Measurements from ENCODE around the gene AMPD3. TPM values are rescaled to one million over a fixed set of nuclear protein-coding genes. Genes with fewer than 3 reads are reported as not detected.

AMPD3 gene
- total and polyA plus RNA-seq, 2 donors (not counting 3 experiments of a cell fraction or from before 2014, with no cell fraction given), result 1.4 to 2.5 TPM

DNA sequence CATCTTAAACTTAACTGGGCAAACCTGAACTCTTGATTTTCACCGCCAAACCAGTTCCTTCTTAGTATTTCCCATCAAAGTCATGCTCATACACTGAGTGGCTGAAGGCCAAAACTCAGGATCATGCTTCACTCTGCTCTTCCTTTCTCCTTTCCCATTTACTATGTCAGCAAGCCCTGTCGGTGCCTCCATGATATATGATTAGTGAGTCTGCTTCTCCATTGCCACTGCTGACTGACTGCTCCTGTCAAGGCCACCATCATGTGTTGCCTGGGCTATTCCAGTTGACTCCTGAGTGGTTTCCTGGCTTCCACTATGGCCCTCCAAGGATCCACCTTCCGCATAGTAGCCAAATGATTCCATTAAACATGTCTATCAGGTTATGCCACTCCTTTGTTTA lies 42.8 kb upstream of the AMPD3 start:
- H3K4me1 ChIP-seq (ENCODE audit: control insufficient read depth, extremely low read depth, insufficient read depth, low read length), result peaks cover 18% of the 10 kb centered on the region
- no peak overlapping the region for H3K9ac ChIP-seq (replicated peaks; ENCODE audit: extremely low read depth, insufficient read depth, low read length)
- H3K36me3 ChIP-seq (ENCODE audit: control insufficient read depth in 2 of 2, extremely low read depth in 1 of 2, insufficient read depth in 2 of 2, low read length in 2 of 2), result no peaks in the 10 kb centered on the region
- DNase-seq (ENCODE audit: low read depth, low spot score) (no peak), FAIRE-seq (no peak)
- BruUV-seq (replicated peaks), result no TSS peak
- dilution Hi-C loops (cut with MboI; ENCODE audit: extremely low pct_ligation_motif_present, low sequenced_read_pairs), result no loop called here
- peaks cover 0 to 5% of the 10 kb centered on the region in 2 experiments for H3K27me3 ChIP-seq (ENCODE audit: control insufficient read depth in 2 of 2, insufficient read depth in 2 of 2, low read length in 2 of 2)
- TF ChIP-seq FOS (IDR thresholded peaks at IDR 0.05; ENCODE audit: borderline replicate concordance, insufficient read depth, low read length), result no peak
- no peak for TF ChIP-seq POLR2A (IDR thresholded peaks at IDR 0.05; ENCODE audit: low read depth, low read length)
- no peak for TF ChIP-seq EZH2 (IDR thresholded peaks at IDR 0.05; ENCODE audit: borderline replicate concordance, low read depth, low read length, severe bottlenecking)
- no peak for TF ChIP-seq GATA2 (IDR thresholded peaks at IDR 0.05; ENCODE audit: insufficient read depth, insufficient read length, low read depth, low read length)
- TF ChIP-seq MYC (IDR thresholded peaks at IDR 0.05; ENCODE audit: low read depth, low read length), result no peak
- TF ChIP-seq, protein P1, sequence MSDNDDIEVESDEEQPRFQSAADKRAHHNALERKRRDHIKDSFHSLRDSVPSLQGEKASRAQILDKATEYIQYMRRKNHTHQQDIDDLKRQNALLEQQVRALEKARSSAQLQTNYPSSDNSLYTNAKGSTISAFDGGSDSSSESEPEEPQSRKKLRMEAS (IDR thresholded peaks at IDR 0.05; ENCODE audit: insufficient read depth, insufficient read length), result no peak
- TF ChIP-seq, protein P2, sequence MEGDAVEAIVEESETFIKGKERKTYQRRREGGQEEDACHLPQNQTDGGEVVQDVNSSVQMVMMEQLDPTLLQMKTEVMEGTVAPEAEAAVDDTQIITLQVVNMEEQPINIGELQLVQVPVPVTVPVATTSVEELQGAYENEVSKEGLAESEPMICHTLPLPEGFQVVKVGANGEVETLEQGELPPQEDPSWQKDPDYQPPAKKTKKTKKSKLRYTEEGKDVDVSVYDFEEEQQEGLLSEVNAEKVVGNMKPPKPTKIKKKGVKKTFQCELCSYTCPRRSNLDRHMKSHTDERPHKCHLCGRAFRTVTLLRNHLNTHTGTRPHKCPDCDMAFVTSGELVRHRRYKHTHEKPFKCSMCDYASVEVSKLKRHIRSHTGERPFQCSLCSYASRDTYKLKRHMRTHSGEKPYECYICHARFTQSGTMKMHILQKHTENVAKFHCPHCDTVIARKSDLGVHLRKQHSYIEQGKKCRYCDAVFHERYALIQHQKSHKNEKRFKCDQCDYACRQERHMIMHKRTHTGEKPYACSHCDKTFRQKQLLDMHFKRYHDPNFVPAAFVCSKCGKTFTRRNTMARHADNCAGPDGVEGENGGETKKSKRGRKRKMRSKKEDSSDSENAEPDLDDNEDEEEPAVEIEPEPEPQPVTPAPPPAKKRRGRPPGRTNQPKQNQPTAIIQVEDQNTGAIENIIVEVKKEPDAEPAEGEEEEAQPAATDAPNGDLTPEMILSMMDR (IDR thresholded peaks at IDR 0.05; ENCODE audit: extremely low read depth in 1 of 2, insufficient read depth in 1 of 2, low read depth in 1 of 2, low read length in 2 of 2), result no peak
- TF ChIP-seq JUN (IDR thresholded peaks at IDR 0.05; ENCODE audit: borderline replicate concordance, insufficient read depth, insufficient read length, low read depth), result no peak
- no peak for TF ChIP-seq POLR2AphosphoS5 (IDR thresholded peaks at IDR 0.05; ENCODE audit: insufficient read depth, low read depth, low read length)
- no peaks in the 10 kb centered on the region for H3K79me2 ChIP-seq (ENCODE audit: control insufficient read depth, insufficient read depth, low read length)
- ChIA-PET POLR2A (no interaction called here), CTCF (interaction anchor here (1.0 kb wide), 1 partner anchor 102 kb away, joined by 4 read pairs; no protein-coding TSS in a partner anchor)
- no peak overlapping the region for H3K27ac ChIP-seq (ENCODE audit: insufficient read depth, low read depth, low read length)
- no peaks in the 10 kb centered on the region for H3K9me1 ChIP-seq (replicated peaks; ENCODE audit: control insufficient read depth, extremely low read depth, insufficient read depth, low read length)
- H4K20me1 ChIP-seq (replicated peaks; ENCODE audit: control insufficient read depth, extremely low read depth, insufficient read depth, low read length), result no peaks in the 10 kb centered on the region
- no peak overlapping the region for H3K4me2 ChIP-seq (ENCODE audit: insufficient read depth, low read length)
- H2AFZ ChIP-seq (ENCODE audit: low read depth, low read length), result no peak overlapping the region
- H3K9me3 ChIP-seq (replicated peaks; ENCODE audit: control insufficient read depth, insufficient read depth, low read length), result no peaks in the 10 kb centered on the region
- intact Hi-C loops (cut with micrococcal nuclease), result no loop called here
- no peak overlapping the region for H3K4me3 ChIP-seq (replicated peaks in 1 of 3; ENCODE audit: insufficient read depth in 1 of 3, low read depth in 1 of 3, low read length in 3 of 3)

Measured in endothelial cell of umbilical vein (primary cell).